Myocyte (in vitro differentiated cells): ENCODE data around the gene ZNF710. TPM values are rescaled to one million over a fixed set of nuclear protein-coding genes. Genes with fewer than 3 reads are reported as not detected.
"Not testable (repeated sequence)": the region's sequence is repeated elsewhere in the genome, so short reads cannot be mapped to it uniquely, and the experiment has no call there.

Experiments used
- DNase-seq: peaks from one replicate; pipeline ENCODE4 v3.0.0-alpha.2; 2012; ENCODE audit warnings: low read depth
- total RNA-seq: library from RNA; depleted of rRNA; stranded (reverse); fragments of >200 nt; gene quantifications from 2 replicates; pipeline ENCODE4 v1.2.3, GENCODE V29; 2014

Gene ZNF710
- total RNA-seq, 1 donor from 2014 or later, result 6.3 TPM

DNA sequence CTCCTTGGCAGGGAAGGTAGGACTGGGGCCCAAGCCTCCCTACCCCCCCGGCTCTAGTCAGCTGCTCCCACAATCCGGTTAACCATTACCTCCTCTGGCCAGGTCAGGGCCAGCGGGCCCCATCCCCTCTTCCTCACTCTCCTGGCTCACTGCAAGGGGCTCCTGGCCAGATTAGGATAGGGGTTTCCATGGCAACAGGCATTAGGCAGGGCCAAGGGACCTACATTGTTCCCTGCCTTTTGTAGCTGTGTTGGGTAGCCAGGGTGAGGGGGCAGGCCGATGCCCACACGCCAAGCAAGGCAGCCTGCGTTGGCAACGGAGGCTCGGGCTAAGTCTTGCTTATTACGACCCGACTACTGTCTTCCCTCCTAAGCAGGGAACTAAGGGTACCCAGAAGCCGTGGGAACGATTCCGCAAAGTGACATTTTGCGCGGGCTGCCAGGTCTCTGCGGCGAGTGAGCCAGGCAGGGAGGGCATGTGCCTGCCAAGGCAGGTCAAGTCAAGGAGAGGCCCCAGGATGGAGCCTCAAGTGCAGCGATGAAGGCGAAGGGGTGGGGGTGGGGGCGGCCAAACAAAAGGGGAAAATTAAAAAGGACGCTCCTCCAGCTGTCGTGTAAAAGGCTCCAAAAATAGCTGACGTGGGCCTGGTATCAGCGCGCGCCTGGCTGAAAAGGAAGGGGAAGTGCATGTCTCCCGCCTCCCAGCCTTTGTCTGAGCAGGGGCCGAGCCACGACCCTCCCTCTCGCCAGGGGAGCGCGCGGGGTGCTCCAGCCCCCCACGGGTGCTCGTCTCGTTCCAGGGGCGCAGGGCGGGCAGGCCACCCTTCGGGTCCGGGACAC lies 100.2 kb downstream of the ZNF710 start:
- peak; percentile 88 for DNase-seq

DNA sequence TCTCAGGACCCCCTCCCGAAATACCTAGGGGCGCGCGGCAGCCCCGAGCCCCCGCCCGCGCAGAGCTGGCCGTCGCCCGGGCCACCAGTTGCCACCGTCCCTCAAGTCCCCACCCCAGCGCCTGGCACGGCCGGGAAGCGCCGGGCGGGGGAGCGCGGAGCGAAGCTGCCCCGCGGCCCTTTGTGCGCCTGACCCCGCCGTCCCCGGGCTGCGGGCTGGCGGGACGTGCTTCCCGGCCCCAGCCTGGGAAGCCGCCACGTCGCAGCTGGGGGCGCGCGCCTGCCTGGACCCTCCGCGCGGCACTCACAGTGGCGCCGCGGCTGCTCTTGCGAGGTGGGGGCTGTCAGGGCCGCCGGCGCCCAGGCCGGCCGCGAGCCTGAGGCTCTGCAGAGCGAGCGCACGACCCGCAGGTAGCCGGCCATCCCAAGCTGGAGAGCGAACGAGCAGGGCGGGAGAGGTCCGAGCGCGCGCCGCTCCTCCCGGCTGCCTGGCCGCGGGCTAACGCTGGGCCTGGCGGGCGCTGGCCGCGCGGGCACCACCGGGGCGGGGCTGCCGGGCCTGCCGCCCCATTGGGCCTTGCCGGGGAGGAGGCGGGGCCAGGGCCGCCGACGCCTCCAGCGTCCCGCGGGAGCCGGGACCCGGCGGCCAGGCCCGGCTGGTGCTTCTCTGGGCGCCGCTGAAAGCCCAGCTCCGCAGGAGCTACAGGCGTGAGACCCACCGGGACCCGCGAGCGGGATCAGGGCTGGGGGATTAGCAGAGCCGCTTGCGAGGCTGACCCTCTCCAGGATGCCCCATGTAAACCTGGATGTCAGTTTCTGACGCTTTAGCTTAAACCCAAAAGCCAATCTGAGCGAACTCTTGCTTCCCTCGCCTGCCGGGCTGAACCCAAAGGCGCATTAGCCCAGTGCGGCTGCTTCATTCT lies 101.1 kb downstream of the ZNF710 start, which contains the start of gene IDH2:
TSS of gene IDH2 (minus strand) at position 500 of the 922 bp plus-strand sequence. CDS start at position 422, 78 bp downstream.
- peak; percentile 88 for DNase-seq

DNA sequence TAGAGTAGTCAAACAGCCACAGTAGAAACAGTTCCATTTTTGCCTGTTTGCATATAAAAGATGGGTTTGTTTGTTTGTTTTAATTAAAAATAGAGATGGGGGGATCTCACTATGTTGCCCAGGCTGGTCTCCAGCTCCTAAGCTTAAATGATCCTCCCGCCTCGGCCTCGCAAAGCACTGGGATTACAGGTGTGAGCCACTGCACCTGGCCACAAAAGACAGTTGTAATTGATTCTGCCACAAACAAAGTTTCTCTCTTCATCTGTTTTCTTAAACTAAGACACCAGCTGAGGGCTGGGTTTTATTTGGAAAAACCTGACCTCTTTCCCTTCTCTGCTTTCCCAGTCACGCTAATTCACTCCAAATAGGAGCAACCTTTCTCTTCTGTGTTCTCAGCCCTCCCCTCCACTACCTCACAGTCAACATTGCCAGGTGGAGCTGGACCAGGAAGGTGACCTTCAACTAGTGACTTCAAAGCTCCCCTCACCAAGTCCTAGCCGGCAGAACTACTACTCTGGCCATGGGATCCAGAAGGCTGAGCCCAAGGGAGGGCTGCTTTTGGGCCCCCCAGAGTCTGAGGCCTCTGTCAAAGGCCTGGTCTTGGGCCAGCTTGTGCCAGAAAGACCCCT lies 102.7 kb downstream of the ZNF710 start:
- DNase-seq, result no peak

DNA sequence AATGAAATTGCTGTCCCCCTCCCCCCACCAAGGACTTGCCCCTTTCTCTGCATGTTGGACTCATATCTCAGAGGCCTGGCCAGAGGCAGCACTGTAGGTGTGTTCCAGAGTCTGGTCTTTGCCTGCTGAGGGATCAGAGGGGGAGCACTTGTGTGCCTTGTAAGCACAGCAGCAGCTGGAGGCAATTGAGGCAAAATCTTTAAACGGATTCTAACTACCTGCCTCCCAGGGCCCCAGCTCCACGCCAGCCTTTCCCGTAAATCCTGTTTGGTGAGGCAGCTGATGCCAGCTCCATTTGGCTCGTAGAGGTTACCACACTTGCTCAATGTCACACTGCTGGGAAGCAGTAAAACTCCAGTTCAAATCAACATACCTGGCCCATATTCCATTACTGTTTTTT lies 103.4 kb downstream of the ZNF710 start:
- no peak for DNase-seq

DNA sequence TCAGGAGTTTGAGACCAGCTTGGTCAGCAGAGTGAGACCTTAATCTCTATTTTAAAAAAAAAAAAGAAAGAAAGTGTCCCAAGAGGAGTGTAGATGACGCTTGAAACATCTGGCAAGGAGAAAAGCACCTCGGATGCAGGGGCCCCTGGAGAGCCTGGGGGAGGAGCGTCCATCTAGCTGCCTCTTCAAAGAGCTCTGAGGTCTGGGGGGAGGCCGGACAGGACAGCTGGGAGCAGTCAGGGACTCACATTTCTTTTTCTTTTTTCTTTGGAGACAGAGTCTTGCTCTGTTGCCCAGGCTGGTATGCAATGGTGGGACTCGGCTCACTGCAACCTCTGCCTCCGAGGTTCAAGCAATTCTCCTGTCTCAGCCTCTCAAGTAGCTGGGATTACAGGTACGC lies 104.4 kb downstream of the ZNF710 start:
- no peak for DNase-seq

DNA sequence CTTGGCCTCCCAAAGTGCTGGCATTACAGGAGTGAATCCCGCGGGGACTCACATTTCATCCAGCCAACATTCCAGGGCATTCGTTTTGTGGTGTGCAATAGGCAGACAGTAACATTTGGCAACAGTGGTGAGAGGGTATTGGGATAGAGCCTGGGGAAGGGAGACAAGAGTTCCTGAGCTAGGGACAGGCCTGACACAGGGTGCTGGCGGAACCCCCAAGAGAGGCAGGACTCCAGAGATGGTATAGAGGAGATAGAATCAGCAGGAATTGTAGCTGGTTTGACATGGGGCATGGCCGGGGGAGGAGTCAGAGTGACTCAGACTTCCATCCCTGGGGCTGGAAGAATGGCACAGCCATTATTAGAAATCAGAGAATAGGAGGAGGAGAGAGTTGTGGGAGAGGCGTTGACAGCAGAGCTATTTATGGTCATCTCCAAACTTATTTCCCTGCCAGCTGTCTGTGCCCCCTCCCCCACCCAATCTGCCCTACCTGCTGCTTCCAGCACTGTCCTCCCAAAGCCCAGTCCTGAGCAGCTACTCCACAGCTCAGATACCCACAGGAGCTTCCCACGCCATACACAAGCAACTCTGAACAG lies 105.5 kb downstream of the ZNF710 start:
- DNase-seq, result peak; percentile 92

DNA sequence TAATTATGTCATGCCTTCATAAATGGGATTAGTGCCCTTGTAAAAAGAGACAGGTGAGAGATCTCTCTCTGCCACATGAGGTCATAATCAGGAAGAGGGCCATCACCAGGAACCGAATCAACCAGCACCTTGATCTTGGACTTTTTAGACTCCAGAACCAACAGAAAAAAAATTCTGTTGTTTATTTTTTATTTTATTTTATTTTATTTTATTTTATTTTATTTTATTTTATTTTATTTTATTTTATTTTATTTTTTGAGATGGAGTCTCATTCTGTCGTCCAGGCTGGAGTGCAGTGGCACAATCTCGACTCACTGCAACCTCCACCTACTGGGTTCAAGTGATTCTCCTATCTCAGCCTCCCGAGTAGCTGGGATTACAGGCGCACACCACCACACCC lies 106.9 kb downstream of the ZNF710 start:
- DNase-seq, result not testable (repeated sequence)

DNA sequence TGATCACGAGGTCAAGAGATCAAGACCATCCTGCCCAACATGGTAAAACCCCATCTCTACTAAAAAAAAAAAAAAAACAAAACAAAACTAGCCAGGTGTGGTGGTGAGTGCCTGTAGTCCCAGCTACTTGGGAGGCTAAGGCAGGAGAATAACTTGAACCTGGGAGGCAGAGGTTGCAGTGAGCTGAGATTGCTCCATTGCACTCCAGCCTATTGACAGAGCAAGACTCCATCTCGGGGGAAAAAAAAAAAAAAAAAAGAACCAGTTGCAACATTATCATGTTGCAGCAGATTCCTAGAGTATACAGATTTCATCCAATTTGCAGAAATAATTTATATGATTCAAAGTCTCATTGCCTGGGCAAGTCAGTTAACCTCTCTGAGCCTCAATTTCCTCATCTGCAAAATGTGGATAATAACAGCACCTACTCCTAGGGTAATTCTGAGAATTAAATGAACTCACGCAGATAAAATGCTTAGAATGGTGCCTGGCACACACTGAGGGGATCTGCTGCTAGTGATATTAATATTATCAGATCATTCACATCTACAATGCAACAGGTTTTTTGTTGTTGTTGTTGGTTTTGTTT lies 108.1 kb downstream of the ZNF710 start:
- DNase-seq, result not testable (repeated sequence)

DNA sequence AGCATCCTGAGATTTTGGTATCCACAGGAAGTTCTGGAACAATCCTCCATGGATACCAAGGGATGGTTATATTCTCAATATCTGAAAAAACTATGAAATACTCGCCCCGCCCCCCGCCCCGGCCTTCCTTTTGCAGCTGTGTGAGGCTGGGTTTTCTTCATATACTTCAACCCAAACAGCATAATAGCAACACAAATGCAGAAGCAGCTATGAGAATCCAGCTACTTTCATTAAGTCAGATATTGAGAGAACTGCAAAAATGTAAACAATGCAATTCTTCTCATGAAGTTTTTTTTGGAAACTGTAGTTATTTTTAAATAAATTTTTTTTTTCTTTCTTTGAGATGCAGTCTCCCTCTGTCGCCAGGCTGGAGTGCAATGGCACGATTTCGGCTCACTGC lies 112.0 kb downstream of the ZNF710 start:
- DNase-seq, result no peak

DNA sequence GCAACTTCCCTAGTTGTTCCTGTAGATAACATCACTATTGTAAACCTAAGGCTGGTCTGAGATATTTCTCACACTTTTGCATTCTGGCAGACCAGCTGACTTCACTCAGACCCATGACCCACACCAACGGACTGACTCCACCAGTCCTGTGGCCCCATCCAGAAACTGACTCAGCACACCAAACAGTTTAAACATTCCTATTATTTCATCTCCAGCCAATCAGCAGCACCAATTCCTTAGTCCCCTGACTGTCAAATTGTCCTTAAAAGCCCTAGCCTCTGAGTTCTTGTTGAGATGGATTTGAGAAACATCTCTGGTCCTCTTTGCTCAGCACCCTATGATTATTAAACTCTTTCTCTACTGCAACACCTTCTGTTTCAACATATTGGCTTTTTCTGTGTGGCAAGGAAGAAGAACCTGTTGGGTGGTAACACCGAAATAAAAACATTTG lies 113.4 kb downstream of the ZNF710 start:
- DNase-seq, result no peak

DNA sequence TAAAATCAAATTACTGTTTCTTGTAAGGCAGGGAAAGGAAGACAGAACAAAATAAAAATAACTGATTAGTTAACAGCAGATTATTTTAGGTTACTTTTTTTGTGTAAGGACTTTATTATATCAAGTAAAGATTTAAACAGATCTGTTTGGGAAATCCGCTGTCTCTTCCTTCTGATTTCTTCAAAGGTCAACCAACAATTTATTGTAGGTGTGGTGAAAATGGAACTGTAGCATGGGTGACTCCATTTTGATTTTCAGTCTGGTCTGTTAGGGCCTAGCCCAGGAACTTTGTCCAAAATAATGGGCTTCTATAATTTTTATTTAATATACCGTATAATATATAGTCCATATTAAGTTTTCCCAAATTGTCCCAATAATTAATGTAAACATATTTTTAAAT lies 114.7 kb downstream of the ZNF710 start:
- DNase-seq, result no peak

DNA sequence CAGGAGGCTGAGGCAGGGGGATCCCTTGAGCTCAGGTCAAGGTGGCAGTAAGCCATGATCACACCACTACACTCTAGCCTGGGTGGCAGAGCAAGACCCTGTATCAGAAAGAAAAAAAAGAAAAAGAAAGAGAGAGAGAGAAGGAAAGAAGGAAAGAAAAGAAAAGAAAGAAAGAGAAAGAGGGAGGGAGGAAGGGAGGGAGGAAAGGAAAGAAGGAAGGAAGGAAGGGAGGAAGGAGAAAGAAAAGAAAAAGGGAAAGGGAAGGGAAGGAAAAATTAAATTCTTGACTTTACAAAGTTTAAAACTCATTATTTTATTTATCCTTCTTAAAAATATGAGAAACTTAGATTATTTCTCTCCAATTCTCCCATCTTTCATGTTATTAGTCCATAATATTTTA lies 118.2 kb downstream of the ZNF710 start:
- no peak for DNase-seq

DNA sequence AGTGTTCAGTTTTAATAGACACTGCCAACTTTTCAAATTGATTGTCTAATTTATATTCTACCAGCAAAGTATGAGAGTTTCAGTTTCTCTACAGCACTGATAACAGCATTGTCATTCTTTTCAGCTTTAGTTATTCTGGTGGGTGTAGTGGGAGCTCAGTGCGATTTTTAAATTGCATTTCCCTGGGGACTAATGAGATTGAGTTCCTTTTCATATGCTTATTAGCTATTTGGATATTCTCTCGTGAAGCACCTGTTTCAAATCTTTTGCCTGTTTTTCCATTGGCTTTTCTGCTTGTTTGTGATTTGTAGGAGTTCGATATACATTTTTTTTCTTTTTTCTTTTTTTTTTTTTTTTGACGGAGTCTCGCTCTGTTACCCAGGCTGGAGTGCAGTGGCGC lies 120.0 kb downstream of the ZNF710 start:
- DNase-seq, result no peak

DNA sequence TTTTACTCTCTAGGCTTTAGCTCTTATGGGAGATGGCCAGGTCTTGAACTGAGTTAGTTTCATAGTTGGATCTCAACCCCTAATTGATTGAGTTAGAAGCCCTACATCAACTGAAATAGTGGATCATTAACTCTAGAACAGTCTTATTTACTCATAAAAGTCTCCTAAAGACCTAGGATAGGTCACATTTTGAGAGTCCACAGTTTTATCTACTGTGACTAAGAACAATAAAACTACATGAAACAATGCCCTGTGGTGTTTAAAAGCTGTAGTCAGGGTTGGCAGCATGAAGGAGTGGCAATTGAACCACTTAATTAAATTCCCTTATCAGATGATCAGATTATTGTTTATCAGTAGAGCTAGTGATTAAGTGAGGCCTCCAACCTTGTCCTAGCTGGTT lies 123.4 kb downstream of the ZNF710 start:
- no peak for DNase-seq

DNA sequence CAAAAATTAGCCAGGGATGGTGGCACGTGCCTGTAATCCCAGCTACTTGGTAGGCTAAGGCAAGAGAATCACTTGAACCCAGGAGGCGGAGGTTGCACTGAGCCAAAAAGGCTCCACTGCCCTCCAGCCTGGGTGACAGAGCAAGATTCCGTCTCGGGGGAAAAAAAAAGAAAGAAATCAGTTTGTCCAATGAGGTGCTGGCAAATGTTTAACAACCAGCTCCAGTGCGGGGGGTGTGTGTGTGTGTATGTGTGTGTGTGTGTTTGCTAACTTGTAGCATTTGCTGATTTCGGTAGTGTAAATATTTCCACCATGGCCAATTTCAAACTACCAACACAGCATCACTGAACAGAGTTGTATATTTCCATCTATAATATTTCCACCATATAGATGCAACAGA lies 124.9 kb downstream of the ZNF710 start:
- DNase-seq, result no peak

DNA sequence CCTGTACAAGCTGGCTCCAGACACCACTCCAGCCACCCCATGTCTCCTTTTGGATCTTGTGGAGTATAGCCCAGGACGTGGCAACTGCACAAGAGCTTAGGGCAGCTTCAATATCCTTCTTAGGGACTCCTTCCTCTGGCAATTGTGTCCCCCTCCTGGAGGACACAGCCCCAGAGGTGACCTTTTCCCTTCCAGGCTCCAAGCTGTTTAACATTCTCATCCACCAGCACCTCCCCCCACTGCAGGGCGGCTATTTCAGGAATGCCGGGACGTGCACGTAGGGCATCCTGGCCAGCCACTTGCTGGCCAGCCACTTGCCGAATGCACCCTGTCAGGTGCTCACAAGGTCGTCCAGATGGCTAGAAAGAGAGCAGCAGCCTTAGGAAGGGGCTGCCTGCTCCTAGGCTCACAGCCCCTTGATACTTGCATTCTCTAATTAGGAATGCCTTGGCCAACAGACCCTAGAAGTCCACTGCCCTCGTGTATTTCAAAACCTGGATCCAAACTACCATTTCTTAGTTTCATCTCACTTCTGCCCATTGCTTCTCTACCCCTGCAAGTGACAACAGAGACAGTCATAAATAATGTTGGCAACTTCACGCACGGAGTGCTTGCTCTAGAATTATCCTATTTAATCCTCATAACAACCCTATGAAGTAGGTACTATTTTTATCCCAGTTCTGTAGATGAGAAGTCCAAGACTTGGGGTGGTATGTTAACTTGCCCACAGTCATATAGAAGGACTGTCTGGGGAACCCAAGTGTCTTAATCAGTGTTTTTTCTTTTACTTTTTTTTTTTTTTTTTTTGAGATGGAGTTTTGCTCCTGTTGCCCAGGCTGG lies 125.7 kb downstream of the ZNF710 start:
- DNase-seq, result peak; percentile 24

DNA sequence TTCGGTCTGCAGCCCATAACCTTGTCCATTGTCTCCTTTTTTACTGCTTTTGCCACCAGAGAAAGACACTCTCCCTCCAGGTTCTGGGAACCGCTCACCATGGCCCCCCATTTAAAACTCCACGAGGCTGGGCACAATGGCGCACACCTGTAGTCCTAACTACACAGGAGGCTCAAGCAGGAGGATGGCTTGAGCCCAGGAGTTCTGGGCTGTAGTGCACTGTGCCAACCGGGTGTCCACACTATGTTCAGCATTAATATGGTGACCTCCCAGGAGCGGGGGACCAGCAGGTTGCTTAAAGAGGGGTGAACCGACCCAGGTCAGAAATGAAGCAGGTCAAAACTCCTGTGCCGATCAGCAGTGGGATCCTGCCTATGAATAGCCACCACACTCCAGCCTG lies 129.2 kb downstream of the ZNF710 start:
- no peak for DNase-seq
